K562 (cell line): ENCODE results near the gene CTRB1. TPM values are rescaled to one million over a fixed set of nuclear protein-coding genes. Genes with fewer than 3 reads are reported as not detected.

Experiments used
- ATAC-seq: fragments of 200-7000 bp; cut with Tn5 transposase; 3 replicates; pipeline ENCODE4 v1.9.1; 2020; ENCODE audit warnings: moderate library complexity
- BruUV-seq: library from RNA; stranded (reverse); fragments of 400-500 nt; replicated peaks from 2 replicates; lab custom pipeline; 2021; lab: Mats Ljungman, UMichigan
- CTCF ChIA-PET: fragments of 300-600 bp; formaldehyde crosslinking; extraction: SDS; loops from one replicate; lab custom pipeline; 2021; ENCODE audit warnings: low intra/inter-chr PET ratio; lab: Yijun Ruan, JAX
- POLR2A ChIA-PET: fragments of 300-600, 350-650 bp; sonication (Branson Sonifier 250); formaldehyde crosslinking; extraction: SDS; loops from one replicate; lab custom pipeline; 2021; ENCODE audit warnings: antibody characterized with exemption, inconsistent platforms; lab: Yijun Ruan, JAX
- DNase-seq, 4 experiments: peaks; one replicate each; pipeline versions ENCODE4 v3.0.0 to v3.0.0-alpha.2; 2011 to 2018; ENCODE audit warnings: low spot score in 3 of 4, mixed read lengths in 3 of 4; ENCODE audit errors: extremely low read depth in 1 of 4
- FAIRE-seq: peaks from 2 replicates; lab custom pipeline; 2011; peaks lifted over from hg19 to GRCh38; lab: Jason Lieb, UNC
- H2AFZ ChIP-seq: 2 replicates; pipeline ENCODE4 v1.6.0; 2011; ENCODE audit warnings: low read depth, low read length, control low read depth, inconsistent platforms
- H3K27ac ChIP-seq: fragments of 200-600 bp; 3 replicates; pipeline ENCODE4 v1.8.0; 2011; ENCODE audit warnings: low read depth, mild to moderate bottlenecking, control low read depth, inconsistent platforms, low read length, moderate library complexity, mixed read lengths; ENCODE audit errors: extremely low read depth
- H3K27me3 ChIP-seq, 2 experiments: fragments of 300-600 bp in 1 of 2; 2 replicates in 1 of 2; 3 replicates in 1 of 2; pipeline versions ENCODE4 v1.6.0 to v1.8.0; 2011; ENCODE audit warnings: inconsistent platforms in 2 of 2, low read length in 2 of 2, mild to moderate bottlenecking in 1 of 2, mixed read lengths in 1 of 2, moderate library complexity in 1 of 2; ENCODE audit not compliant: control insufficient read depth in 2 of 2, insufficient read depth in 2 of 2
- H3K36me3 ChIP-seq: fragments of 300-600 bp; 3 replicates; pipeline ENCODE4 v1.8.0; 2011; ENCODE audit warnings: mild to moderate bottlenecking, low read length, inconsistent platforms; ENCODE audit not compliant: control insufficient read depth, insufficient read depth
- H3K4me1 ChIP-seq, 2 experiments: fragments of 200-600 bp in 1 of 2; replicated peaks in 1 of 2; 2 replicates in 1 of 2; 3 replicates in 1 of 2; pipeline versions ENCODE4 v1.5.1 to v1.8.0; 2011; ENCODE audit warnings: inconsistent platforms in 2 of 2, low read length in 2 of 2, mild to moderate bottlenecking in 1 of 2, mixed read lengths in 1 of 2, moderate library complexity in 1 of 2; ENCODE audit not compliant: control insufficient read depth in 2 of 2, insufficient read depth in 2 of 2
- H3K4me2 ChIP-seq: 2 replicates; pipeline ENCODE4 v1.6.1; 2011; ENCODE audit warnings: low read length, control low read depth, inconsistent platforms, mixed read lengths; ENCODE audit not compliant: insufficient read depth
- H3K4me3 ChIP-seq: fragments of 200-600 bp; sonication (generic), shearing (Covaris generic); 2 replicates; pipeline ENCODE4 v1.5.1; 2016; ENCODE audit warnings: control low read depth, inconsistent platforms
- H3K79me2 ChIP-seq: fragments of 200-600 bp; 3 replicates; pipeline ENCODE4 v1.8.0; 2011; ENCODE audit warnings: low read length, inconsistent platforms; ENCODE audit not compliant: control insufficient read depth, insufficient read depth
- H3K9ac ChIP-seq, 2 experiments: 2 replicates each; pipeline versions ENCODE4 v1.6.0 to v1.6.1; 2011; ENCODE audit warnings: low read depth in 2 of 2, low read length in 2 of 2, control low read depth in 1 of 2, inconsistent platforms in 1 of 2, mild to moderate bottlenecking in 1 of 2, mixed read lengths in 1 of 2; ENCODE audit not compliant: insufficient read depth in 1 of 2
- H3K9me1 ChIP-seq: one replicate; pipeline ENCODE4 v1.6.0; 2011; ENCODE audit warnings: inconsistent platforms, mild to moderate bottlenecking, low read length, moderate library complexity; ENCODE audit not compliant: control insufficient read depth, insufficient read depth
- H3K9me3 ChIP-seq: replicated peaks from 2 replicates; pipeline ENCODE4 v1.5.1; 2011; ENCODE audit warnings: low read depth, low read length, inconsistent platforms; ENCODE audit not compliant: control insufficient read depth, insufficient read depth
- H4K20me1 ChIP-seq: replicated peaks from 2 replicates; pipeline ENCODE4 v1.6.1; 2011; ENCODE audit warnings: low read length, inconsistent platforms, mixed read lengths; ENCODE audit not compliant: control insufficient read depth, insufficient read depth
- CXXC5 ChIP-seq: fragments of 250-450 bp; sonication (Bioruptor Pico); IDR thresholded peaks from 2 replicates; pipeline ENCODE4 v1.8.0; 2022; ENCODE audit warnings: inconsistent platforms, mild to moderate bottlenecking, moderate library complexity
- FOXM1 ChIP-seq, 2 experiments: fragments of 450-650 bp in 1 of 2; sonication (generic) in 1 of 2; formaldehyde crosslinking in 1 of 2; IDR thresholded peaks; 2 replicates each; pipeline versions ENCODE4 v1.6.1 to v1.9.0; 2017 to 2022; ENCODE audit warnings: low read depth in 2 of 2, mild to moderate bottlenecking in 2 of 2, missing genetic modification reagents in 1 of 2, moderate library complexity in 1 of 2
- HDAC8 ChIP-seq: fragments of 450-650 bp; IDR thresholded peaks from 2 replicates; pipeline ENCODE4 v1.6.1; 2016; ENCODE audit warnings: mild to moderate bottlenecking, missing genetic modification characterization, moderate library complexity, missing compliant biosample characterization
- OTX1 ChIP-seq: fragments of 450-650 bp; formaldehyde crosslinking; IDR thresholded peaks from 2 replicates; pipeline ENCODE4 v1.4.0; 2022; ENCODE audit warnings: mild to moderate bottlenecking
- PPARD ChIP-seq: fragments of 250-450 bp; sonication (Bioruptor Pico); IDR thresholded peaks from 2 replicates; pipeline ENCODE4 v1.8.0; 2022; ENCODE audit warnings: inconsistent platforms, mild to moderate bottlenecking, moderate library complexity
- RBFOX2 ChIP-seq: fragments of 200-400 bp; formaldehyde crosslinking; IDR thresholded peaks from 2 replicates; pipeline ENCODE4 v1.6.1; 2017; ENCODE audit warnings: low read depth, mild to moderate bottlenecking, low read length, moderate library complexity
- SP2 ChIP-seq: IDR thresholded peaks from 2 replicates; pipeline ENCODE4 v1.6.1; 2011; ENCODE audit warnings: mild to moderate bottlenecking, low read depth, low read length, moderate library complexity; ENCODE audit not compliant: poor library complexity, severe bottlenecking; ENCODE audit errors: extremely low read depth
- XRCC3 ChIP-seq: fragments of 450-650 bp; IDR thresholded peaks from 2 replicates; pipeline ENCODE4 v1.6.1; 2017; ENCODE audit warnings: mild to moderate bottlenecking, moderate library complexity
- ZC3H11A ChIP-seq: IDR thresholded peaks from 2 replicates; pipeline ENCODE4 v1.6.1; 2012; ENCODE audit warnings: low read depth, low read length, improper control_type of control experiment
- ZKSCAN3 ChIP-seq: fragments of 250-450 bp; sonication (Bioruptor Pico); IDR thresholded peaks from 2 replicates; pipeline ENCODE4 v1.4.0; 2020
- ZNF24 ChIP-seq: fragments of 450-650 bp; IDR thresholded peaks from 2 replicates; pipeline ENCODE4 v1.6.1; 2016
- ZNF586 ChIP-seq: fragments of 450-650 bp; formaldehyde crosslinking; conservative IDR thresholded peaks from 2 replicates; pipeline ENCODE4 v1.4.0; 2020; ENCODE audit warnings: mild to moderate bottlenecking, moderate library complexity
- WGBS: fragments of 100-300 bp; shearing (Covaris generic); methylation state at CpG from one replicate; pipeline ENCODE4 v1.1.6; 2016; ENCODE audit warnings: low coverage, mixed read lengths; ENCODE audit not compliant: insufficient coverage; ENCODE audit errors: missing lambda C conversion rate; 5-methylcytosine and 5-hydroxymethylcytosine counted together
- in situ Hi-C: fragments of 300-500 bp; cut with MboI; formaldehyde crosslinking; loops from 4 replicates; pipeline ENCODE4 v1.15.0; 2018; ENCODE audit warnings: inconsistent platforms, mixed read lengths
- intact Hi-C: fragments of 100-400 bp; cut with micrococcal nuclease; formaldehyde crosslinking; loops from 2 replicates; pipeline ENCODE4 v1.14.2; 2022
- polyA plus RNA-seq, 8 experiments: library from polyadenylated mRNA; depleted of rRNA in 4 of 8; stranded (reverse) in 5 of 8; unstranded in 3 of 8; fragments of >200 nt; fragmentation: Nextera tagmentation in 2 of 8; fragmentation: Illumina TruSeq in 1 of 8; extraction: Ambion mirVana in 2 of 8; extraction: Trizol in 1 of 8; gene quantifications; 2 replicates each; pipeline versions ENCODE4 v1.2.1 to v1.2.3, GENCODE V29; 2011 to 2014; ENCODE audit warnings: inconsistent platforms in 1 of 8, missing spikeins in 1 of 8
- total RNA-seq, 7 experiments: library from RNA; depleted of rRNA in 6 of 7; stranded (reverse); fragments of >200 nt in 6 of 7; fragmentation: Illumina TruSeq in 2 of 7; extraction: Trizol in 2 of 7; gene quantifications; 2 replicates each; pipeline versions ENCODE4 v1.2.1 to v1.2.3, GENCODE V29; 2011 to 2021; ENCODE audit warnings: low replicate concordance in 1 of 7
- TF ChIP-seq, protein P1 (sequence below): fragments of 250-450 bp; sonication (Bioruptor Pico); IDR thresholded peaks from 2 replicates; pipeline ENCODE4 v1.5.1; 2021; ENCODE audit warnings: mild to moderate bottlenecking
- TF ChIP-seq, protein P2 (sequence below), 2 experiments: IDR thresholded peaks; 2 replicates each; pipeline ENCODE4 v1.6.1; 2011; ENCODE audit warnings: borderline replicate concordance in 1 of 2, control low read depth in 1 of 2, low read depth in 1 of 2, low read length in 1 of 2, mild to moderate bottlenecking in 1 of 2, mixed read lengths in 1 of 2, moderate library complexity in 1 of 2; ENCODE audit not compliant: insufficient read depth in 1 of 2, insufficient read length in 1 of 2, poor library complexity in 1 of 2, severe bottlenecking in 1 of 2; ENCODE audit errors: extremely low read depth in 1 of 2
- TF ChIP-seq, protein P3 (sequence below): sonication (generic); formaldehyde crosslinking; IDR thresholded peaks from 2 replicates; pipeline ENCODE4 v1.8.1; 2023; ENCODE audit warnings: mild to moderate bottlenecking, missing genetic modification reagents, moderate library complexity
- TF ChIP-seq, protein P4 (sequence below): fragments of 250-450 bp; sonication (Bioruptor Pico); IDR thresholded peaks from 2 replicates; pipeline ENCODE4 v1.5.0; 2020; ENCODE audit warnings: mild to moderate bottlenecking

Gene CTRB1
- total and polyA plus RNA-seq, 9 of the 15 experiments (the other 6 are each of a cell fraction or from before 2014, with no cell fraction given), result 2.3 TPM; not detected in 8

DNA sequence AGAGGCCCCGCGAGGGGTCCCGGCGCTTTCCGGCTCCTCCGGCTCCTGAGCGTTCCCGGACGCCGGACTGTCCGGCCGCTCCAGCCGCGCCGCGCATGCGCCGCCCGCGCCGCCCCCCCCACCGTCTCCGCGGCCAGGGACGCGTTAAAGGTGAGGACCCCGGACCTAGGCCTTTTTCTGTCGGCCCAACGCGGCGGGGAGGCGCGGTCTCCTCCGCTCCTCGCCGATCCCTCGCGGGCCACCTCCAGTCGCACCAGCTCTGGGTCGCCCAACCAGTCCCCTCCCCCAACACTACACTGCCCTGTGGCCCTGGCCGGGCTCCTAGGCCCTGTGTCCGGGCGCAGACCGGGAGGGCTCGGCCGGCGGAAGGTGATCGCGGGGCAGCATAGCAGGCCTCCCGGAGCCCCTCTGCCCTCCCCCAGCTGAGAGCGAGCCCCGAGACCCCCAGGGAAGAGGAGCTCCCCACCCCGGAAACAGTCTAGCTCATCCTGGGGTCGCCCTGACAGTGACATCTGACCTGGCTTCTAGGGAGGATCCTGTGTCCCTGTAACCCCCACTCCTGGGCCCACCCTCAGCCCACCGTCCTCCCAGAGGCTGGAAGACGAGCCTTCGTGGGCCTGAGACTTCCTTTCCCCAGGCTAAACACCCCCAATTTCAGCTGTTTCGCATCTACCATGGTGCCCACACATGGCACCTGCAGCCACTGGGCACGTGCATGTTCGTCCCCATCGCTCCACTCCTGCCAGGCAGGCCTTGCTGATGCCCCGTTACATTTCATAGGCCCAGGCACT lies 47.3 kb downstream of the CTRB1 start:
- ATAC-seq, result peak; percentile 85
- intact Hi-C loops, result no loop called here
- DNase-seq, result peak; percentile 85 to 95 (median 94)
- Histone ChIP-seq H4K20me1 (no peaks in the 10 kb centered on the region), H3K9ac (peak overlapping the region; percentile 82 to 92), H2AFZ (peak overlapping the region; percentile 94), H3K79me2 (peaks cover 6% of the 10 kb centered on the region; the same call in 1 of the 3 replicates), H3K9me3 (no peaks in the 10 kb centered on the region), H3K27ac (peak overlapping the region; percentile 78), H3K9me1 (no peaks in the 10 kb centered on the region), H3K36me3 (no peaks in the 10 kb centered on the region), H3K4me3 (peak overlapping the region; percentile 91), H3K27me3 (no peaks in the 10 kb centered on the region), H3K4me2 (peak overlapping the region; percentile 72), H3K4me1 (peaks cover 4 to 53% of the 10 kb centered on the region in 2 experiments; a peak in 3 of 5 replicates)
- ChIA-PET CTCF (interaction anchor here (0.7 kb wide), 1 partner anchor 350 kb away, joined by 3 read pairs; no protein-coding TSS in a partner anchor), POLR2A (interaction anchor here (1.2 to 1.6 kb wide), 2 partner anchors 15 to 113 kb away, joined by 3 to 5 read pairs; no protein-coding TSS in a partner anchor)
- peak; percentile 61 for FAIRE-seq
- 22% methylated on average over 28 of the region's 62 CpGs for WGBS
- TSS peak; percentile 76 for BruUV-seq
- in situ Hi-C loops, result no loop called here
- no peak for TF ChIP-seq SP2
- TF ChIP-seq ZC3H11A, result no peak
- peak; percentile 88 for TF ChIP-seq CXXC5 (CRISPR knock-in tag)
- TF ChIP-seq, protein P1, sequence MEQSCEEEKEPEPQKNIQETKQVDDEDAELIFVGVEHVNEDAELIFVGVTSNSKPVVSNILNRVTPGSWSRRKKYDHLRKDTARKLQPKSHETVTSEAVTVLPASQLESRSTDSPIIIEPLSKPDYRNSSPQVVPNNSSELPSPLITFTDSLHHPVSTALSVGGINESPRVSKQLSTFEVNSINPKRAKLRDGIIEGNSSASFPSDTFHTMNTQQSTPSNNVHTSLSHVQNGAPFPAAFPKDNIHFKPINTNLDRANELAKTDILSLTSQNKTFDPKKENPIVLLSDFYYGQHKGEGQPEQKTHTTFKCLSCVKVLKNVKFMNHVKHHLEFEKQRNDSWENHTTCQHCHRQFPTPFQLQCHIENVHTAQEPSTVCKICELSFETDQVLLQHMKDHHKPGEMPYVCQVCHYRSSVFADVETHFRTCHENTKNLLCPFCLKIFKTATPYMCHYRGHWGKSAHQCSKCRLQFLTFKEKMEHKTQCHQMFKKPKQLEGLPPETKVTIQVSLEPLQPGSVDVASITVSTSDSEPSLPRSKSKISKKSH (CRISPR knock-in tag), result no peak
- TF ChIP-seq PPARD (CRISPR knock-in tag), result no peak
- TF ChIP-seq ZKSCAN3 (CRISPR knock-in tag), result no peak
- TF ChIP-seq, protein P2, sequence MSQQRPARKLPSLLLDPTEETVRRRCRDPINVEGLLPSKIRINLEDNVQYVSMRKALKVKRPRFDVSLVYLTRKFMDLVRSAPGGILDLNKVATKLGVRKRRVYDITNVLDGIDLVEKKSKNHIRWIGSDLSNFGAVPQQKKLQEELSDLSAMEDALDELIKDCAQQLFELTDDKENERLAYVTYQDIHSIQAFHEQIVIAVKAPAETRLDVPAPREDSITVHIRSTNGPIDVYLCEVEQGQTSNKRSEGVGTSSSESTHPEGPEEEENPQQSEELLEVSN (IDR thresholded peaks at IDR 0.05; ENCODE audit: borderline replicate concordance in 1 of 2, extremely low read depth in 1 of 2, insufficient read depth in 1 of 2, insufficient read length in 1 of 2, low read depth in 1 of 2, low read length in 1 of 2, poor library complexity in 1 of 2, severe bottlenecking in 1 of 2), result peak in 1 of 2 experiments; percentile 28
- no peak for TF ChIP-seq ZNF24
- peak; percentile 72 for TF ChIP-seq RBFOX2
- TF ChIP-seq HDAC8 (tag), result no peak
- TF ChIP-seq, protein P3, sequence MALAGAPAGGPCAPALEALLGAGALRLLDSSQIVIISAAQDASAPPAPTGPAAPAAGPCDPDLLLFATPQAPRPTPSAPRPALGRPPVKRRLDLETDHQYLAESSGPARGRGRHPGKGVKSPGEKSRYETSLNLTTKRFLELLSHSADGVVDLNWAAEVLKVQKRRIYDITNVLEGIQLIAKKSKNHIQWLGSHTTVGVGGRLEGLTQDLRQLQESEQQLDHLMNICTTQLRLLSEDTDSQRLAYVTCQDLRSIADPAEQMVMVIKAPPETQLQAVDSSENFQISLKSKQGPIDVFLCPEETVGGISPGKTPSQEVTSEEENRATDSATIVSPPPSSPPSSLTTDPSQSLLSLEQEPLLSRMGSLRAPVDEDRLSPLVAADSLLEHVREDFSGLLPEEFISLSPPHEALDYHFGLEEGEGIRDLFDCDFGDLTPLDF (CRISPR knock-in tag), result no peak
- TF ChIP-seq ZNF586 (CRISPR knock-in tag), result no peak
- no peak for TF ChIP-seq OTX1 (CRISPR knock-in tag)
- TF ChIP-seq, protein P4, sequence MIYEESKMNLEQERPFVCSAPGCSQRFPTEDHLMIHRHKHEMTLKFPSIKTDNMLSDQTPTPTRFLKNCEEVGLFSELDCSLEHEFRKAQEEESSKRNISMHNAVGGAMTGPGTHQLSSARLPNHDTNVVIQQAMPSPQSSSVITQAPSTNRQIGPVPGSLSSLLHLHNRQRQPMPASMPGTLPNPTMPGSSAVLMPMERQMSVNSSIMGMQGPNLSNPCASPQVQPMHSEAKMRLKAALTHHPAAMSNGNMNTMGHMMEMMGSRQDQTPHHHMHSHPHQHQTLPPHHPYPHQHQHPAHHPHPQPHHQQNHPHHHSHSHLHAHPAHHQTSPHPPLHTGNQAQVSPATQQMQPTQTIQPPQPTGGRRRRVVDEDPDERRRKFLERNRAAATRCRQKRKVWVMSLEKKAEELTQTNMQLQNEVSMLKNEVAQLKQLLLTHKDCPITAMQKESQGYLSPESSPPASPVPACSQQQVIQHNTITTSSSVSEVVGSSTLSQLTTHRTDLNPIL (CRISPR knock-in tag), result no peak
- TF ChIP-seq FOXM1 (IDR thresholded peaks at IDR 0.05; ENCODE audit: low read depth), result no peak
- TF ChIP-seq FOXM1 (CRISPR knock-in tag; IDR thresholded peaks at IDR 0.05; ENCODE audit: low read depth), result no peak
- no peak for TF ChIP-seq XRCC3
